Measurements from ENCODE around the gene VSX1.

GRCh38 chr20:25090492-25091429 lies 8.8 kb upstream of the VSX1 start:
- TF ChIP-seq ZNF214 (tag by site-specific recombination; IDR thresholded peaks at IDR 0.05; ENCODE audit: borderline replicate concordance): no peak
- TF ChIP-seq, protein P1, sequence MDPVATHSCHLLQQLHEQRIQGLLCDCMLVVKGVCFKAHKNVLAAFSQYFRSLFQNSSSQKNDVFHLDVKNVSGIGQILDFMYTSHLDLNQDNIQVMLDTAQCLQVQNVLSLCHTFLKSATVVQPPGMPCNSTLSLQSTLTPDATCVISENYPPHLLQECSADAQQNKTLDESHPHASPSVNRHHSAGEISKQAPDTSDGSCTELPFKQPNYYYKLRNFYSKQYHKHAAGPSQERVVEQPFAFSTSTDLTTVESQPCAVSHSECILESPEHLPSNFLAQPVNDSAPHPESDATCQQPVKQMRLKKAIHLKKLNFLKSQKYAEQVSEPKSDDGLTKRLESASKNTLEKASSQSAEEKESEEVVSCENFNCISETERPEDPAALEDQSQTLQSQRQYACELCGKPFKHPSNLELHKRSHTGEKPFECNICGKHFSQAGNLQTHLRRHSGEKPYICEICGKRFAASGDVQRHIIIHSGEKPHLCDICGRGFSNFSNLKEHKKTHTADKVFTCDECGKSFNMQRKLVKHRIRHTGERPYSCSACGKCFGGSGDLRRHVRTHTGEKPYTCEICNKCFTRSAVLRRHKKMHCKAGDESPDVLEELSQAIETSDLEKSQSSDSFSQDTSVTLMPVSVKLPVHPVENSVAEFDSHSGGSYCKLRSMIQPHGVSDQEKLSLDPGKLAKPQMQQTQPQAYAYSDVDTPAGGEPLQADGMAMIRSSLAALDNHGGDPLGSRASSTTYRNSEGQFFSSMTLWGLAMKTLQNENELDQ (tag by site-specific recombination; IDR thresholded peaks at IDR 0.05; ENCODE audit: low read depth): no peak
- no peak for TF ChIP-seq ZNF585B (tag by site-specific recombination; IDR thresholded peaks at IDR 0.05)
- no peak for TF ChIP-seq ZNF596 (tag by site-specific recombination; IDR thresholded peaks at IDR 0.05)

Data from HEK293 (cell line).